CD4-positive, alpha-beta T cell treated with Interferon gamma for 1 hour (primary cell): ENCODE data around the gene FOXP1.

ENCODE experiments used
- DNase-seq: peaks from one replicate; pipeline ENCODE4 v3.0.0-alpha.2; 2020

The FOXP1 gene

DNA sequence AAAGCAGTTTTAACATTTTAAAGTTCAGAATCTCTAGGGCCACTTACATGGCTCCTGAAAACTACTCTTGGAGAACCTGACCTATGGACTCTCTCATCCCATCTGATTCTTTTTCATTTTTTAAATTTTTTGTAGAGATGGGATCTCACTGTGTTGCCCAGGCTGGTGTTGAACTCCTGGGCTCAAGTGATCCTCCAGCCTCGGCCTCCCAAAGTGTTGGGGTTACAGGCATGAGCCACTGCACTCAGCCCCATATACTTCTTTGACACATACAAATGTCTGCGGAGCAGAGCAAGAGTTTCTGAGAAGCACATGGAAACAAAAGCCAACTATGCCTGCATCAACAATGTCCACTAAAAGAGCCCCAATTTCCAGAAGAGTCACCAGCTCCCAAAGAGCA is 189.8 kb downstream of the FOXP1 start:
- DNase-seq, result no peak

DNA sequence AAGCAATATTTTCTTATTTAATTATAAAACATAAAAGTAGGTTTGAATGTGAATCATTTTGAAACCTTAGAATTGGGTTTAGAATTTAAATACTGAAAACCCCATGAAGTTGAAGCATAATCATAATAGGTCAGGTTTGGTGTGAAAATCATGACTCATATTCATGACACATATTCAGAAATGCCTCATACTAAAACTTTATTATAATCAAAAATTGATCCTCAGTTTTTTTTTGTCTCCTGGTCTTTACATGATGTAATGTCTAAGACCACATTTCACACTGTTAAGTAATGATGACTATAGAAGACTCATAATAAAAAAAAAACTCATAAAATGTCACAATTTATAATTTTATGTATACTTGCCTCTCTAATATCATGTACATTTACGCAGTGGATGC is 190.4 kb downstream of the FOXP1 start:
- DNase-seq, result no peak

DNA sequence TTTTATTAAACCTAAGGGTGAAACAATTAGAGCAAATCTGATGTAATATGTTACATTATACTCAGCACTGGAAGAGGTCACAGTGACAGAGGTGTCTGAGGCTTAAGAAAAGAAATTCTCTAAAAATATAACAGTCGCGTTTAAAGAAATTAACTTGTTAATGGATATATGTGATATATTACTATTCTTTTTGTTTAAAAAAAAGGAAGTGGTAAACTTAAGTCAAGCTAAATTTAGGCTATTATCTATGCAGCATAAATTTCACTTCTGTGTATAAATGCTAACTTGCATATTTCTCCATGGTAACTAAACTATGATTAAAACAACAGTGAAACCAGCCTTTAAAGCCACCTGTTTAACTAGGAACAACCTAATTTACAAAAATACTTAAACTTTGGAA is 191.3 kb downstream of the FOXP1 start:
- DNase-seq, result no peak

DNA sequence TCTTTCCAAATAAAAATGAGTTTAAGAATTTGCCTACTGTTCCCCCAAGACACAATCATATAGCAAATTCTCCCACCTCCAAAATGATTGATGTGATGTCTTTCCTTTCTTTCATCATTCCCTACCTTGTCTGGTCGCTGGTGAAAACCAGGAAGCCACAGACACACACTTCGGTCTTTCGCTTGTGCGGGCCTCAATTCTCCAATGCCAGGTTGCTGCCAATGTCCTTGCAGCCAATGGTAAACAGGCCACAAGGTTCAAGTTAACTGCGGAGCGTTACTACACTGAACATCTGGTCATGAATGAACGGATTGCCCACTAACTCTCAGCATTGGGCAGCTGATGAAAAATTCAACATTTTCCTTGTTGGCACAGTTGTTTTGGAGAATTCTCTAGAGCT is 192.2 kb downstream of the FOXP1 start:
- DNase-seq, result no peak

DNA sequence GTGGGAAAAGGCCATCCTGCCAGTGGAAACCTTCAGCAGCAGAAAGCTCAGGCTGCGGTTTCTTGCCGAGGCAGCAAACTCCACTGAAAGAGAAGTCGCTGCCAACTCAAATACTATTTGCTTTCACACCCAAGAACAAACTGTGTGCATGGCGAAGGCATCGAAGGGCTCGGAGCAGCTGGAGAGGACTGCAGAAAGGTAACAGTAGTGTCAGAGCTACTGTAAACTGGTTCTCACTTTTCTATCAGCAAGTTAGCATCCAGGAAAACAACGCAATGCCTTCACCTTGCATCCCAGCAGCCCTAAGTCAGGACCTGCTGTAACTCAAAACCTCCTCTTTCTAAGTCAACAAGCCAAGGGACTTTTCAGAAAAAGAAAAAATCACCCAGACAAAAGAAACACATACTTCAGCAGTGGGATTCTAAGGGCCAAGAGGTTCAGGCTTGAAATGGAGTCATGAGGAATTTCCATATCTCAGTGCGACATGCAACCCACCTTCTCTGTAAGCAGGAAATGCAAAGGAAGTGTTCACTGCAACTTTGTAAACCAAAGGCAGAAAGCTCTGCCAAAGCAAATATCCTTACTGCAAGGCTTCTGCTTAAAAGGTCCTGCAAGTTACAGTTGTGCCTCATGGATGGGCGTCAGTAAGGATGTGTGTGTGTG is 193.5 kb downstream of the FOXP1 start:
- DNase-seq, result peak; percentile 25

DNA sequence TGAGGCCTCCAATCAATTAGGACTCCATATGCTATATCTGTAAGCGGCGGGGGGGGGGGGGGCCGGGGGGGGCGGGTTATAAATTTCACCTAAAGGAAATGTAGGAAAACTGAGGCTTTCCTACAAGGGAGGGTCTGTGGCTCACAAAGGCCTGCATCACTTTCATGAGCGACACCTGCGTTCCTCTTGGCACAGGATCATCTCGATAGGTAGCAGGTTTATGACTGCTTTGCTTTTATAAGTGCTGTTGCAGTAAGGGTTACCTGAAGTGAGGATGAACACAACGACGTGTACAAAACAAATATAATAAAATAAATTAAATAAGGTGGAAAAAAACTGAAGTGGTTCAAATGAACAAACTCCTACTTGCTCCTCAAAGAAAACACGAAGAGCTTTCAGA is 194.3 kb downstream of the FOXP1 start:
- no peak for DNase-seq

DNA sequence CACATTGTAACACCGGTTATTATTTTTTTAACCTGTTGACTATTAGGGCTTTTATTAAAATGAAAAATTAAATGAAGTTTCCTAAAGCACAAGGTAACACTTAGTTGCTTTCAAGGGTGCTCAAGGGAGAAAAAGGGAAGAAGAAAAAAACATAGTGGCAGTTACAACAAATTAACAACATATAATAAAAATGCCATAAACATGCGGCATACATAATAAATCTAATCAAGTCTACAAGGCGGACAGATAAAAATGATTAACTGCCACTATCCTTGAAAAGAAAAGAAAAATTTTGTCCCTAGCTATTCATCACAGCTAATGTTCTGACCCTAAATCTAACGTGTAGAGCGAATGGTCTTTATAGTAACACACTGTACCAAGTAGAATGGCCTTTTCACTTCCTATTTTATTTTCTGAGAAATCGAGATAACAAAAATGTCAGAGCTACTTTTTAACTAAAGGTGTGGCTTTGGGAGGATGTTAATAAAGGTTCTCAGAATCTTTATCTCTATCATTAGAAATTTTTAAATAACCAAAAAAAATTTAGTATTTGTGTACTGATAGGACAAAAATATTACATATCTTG is 194.9 kb downstream of the FOXP1 start:
- no peak for DNase-seq

DNA sequence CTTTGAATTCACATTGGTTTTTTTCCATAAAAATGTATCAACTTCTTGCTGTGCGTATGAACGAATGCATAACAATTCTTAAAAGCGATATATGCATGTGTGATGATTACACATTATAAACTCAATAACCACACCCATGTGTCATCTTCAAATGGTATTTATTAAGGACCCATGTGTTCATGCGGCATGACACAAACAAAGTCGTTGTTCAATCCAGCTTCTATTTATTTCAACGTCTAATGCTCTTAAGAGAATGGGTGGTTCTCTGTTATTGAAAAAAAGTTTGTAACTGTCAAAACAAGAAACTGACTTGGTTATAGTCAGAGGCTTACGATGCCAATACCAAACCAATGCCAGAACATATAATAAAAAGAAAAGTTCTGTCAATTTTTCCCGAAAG is 195.9 kb downstream of the FOXP1 start:
- no peak for DNase-seq

DNA sequence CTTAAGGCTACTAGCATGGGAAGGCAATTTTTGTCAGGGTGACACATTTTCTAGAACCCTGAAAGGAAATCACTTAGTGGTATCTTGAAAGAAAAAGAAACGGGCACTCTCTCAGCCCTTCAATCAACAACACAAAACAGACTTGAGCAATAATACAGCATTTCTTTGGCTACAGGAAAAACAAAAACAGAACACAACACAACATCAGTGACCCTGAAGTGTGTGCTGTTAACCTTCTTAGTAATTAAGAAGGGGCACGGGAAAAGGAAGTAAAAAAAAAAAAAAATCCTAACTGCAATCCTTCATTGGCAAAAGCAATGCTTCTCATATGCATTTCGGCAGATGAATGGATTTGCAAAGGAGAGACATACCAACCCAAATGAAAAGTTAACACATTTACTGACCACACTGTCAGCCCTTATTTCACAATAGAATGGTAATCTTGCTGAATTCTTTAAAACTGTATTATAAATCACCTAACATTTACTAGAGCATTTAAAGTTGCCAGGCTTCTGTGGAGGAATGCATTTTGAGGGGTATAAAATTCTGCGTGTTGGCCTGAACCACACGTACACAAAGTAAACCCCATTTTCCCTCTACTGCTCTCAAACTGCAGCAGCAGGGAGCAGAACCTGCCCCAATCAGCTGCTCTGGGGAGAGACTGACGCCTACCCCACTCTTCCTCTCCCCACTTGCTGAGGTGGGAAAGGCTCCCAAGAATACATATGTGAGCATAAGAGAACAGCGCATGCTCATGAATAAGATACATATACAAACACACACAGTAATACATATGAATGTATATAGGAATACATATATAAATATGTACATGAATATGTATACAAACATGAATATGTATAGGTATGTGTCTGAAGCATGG is 198.5 kb downstream of the FOXP1 start:
- no peak for DNase-seq

DNA sequence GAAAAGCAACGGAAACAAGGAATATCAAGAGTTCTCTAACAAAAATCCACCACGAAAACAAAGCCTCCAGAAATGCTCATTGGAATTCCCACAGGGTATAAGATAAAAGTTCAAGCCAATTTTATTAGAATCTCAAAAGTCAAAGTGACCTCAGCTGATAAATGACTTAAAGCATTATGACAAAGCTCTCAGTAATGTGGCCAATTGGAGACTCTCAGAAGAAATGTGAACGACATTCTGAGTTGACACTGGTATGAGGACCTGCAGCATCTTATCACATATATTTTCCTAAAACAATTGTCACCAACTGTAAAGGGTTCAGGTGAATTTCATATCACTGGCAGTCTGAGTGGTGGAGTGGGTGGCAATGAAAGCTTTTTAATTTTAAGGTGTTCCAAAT is 199.1 kb downstream of the FOXP1 start:
- no peak for DNase-seq

DNA sequence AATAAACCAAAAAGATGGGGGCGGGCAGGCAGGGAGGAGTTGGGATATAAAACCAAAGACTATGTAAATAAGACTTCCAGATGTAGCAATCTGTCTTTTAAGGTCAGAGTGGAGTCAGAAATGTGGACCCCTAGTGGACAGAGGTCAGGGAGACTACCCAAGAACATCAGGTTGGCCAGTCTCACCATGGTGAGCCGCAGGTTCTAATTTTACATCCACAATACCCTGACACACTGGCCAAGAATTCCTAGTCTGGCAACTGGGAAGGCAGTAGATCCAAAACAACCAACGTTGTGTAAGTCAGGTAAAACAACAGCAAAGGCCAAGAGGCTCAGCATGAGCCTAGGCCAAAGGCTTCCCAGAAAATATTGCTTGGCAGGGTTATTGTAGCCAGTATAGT is 203.4 kb downstream of the FOXP1 start:
- no peak for DNase-seq

DNA sequence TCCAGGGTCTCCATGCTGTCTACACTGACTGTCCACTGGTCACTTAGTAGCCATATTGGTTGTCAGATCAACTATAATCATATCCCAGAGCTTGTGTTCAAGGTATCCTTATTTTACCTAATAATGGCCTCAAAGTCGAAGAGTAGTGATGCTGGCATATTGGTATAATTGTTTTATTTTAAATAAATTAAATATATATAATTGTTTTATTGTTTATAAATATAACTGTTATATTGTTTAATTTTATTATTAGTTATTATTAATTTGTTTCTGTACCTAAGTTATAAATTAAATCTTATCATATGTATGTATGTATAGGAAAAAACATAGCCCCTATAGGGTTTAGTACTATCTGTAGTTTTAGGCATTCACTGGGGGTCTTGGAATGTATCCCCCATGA is 205.0 kb downstream of the FOXP1 start:
- DNase-seq, result no peak

DNA sequence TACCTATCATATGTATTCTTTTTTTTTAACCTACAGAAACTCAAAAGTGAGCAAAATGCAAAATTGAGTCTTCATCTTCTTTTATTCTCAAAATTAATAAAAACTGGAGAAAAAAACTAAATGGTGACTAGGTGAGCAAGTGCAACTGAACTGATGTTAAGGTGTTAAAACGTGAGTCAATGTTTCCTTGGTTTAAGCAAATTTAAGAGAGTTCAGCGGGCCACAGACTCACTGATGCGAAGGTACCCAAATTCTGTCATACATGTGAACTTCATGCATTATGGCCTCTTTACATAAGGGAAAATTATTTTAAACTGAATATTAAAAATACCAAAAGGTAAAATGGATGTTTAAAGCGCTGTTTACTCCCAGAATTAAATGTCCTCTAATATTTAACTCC is 206.6 kb downstream of the FOXP1 start:
- DNase-seq, result no peak

DNA sequence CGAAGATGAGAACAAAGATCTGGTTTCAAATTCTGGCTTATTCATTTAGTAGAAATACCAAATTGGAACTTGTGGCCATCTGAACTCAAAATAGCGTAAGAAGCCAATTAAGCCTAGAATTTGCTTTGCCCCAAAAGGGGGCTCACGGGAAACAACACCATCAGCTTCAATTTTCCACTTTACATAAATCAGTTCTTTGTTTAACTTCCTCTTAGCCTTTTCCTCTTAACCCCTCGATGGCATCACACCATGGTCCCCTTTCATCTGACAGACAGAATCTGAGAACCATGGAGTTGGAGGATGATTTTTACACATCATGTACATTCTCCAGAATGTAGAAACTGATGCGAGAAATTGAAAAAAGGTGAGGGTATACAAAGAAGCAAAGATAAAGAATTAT is 207.0 kb downstream of the FOXP1 start:
- DNase-seq, result no peak

DNA sequence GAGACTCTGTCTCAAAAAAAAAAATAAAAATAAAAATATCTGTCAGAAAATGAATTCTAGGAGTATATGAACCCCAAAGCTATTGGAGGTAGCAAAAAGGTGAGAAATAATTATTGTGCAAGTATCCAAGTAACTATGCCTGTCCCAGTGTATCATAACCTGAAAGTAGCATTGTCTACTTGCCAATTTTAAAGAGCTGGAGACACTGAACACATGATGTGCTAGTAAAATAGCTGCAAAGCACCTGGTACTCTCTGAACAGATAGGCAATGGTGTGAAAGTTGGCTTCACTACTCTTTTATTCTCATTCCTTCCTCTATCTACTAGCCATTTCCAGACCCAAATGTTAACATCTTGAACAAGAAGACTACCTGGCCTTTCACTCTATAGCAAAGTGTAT is 208.9 kb downstream of the FOXP1 start:
- DNase-seq, result no peak

DNA sequence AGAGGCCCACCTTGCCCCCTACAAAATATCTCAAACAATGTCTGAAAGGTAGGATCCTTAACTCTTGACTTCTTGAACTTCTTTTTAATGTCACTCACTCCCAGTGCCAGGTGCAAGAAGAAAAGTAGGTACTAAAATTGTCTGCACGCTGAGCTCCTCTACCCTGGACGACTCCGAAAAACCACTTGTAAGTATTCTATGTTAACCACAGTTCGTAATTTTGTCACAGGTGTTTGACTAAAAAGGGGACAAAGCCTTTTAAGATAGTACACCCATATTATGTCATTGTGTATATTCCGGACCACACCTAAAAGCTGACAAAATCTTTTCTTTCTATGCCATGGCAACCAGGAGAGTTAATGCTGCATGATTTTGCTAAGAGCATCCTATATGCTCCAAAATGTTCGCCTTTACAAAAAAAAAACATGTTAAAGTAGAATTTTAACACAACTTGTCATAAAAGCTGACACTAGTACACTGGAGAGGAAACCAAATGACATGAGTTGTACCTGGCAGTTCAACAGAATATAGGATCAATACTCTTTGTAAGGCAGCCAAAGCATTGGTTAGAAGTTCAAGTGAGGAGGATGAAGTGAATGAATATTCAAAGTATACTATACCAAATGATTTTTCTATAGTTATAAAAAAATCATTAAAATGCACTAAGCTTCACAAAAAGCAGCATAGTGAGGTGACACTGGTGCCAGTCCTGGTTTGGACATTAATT is 210.5 kb downstream of the FOXP1 start:
- peak; percentile 45 for DNase-seq

DNA sequence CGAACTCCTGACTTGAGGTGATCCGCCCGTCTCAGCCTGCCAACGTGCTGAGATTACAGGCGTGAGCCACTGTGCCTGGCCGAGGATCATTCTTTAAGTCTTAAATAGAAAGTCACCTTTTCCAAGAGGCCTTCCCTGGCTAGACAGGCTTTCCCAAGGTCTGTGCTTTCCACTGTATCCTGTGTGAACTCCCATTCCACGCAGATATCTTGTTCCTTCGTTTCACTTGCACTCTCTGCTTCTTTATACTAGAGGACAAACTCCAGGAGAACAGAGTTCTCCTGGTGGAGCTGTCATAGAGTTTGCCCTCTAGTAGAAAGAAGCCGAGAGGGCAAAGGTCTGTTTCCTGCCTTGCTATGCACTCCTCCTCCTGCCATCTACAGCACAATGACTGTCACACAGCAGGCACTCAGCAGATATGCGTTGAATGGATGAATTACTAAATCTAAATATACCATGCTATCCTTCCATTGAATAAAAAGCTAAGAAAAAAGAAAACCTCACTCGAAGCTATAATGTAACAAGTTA is 211.2 kb downstream of the FOXP1 start:
- no peak for DNase-seq

DNA sequence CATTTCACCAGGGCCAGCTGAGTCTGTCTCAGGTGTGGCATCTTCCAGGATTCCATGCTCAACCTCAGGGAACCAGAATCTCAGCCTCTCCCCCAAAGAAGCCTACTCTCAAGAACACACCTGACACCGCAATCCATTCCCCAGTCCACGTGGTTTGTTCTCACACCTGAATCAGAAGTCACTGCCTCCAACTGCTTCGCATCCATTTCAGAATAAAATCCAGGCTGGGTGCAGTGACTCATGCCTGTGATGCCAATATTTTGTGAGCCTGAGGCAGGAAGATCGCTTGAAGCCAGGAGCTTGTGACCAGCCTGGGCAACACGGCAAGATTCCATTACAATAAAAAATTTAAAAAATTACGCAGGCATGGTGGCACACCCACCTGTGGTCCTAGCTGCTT is 212.2 kb downstream of the FOXP1 start:
- DNase-seq, result no peak

DNA sequence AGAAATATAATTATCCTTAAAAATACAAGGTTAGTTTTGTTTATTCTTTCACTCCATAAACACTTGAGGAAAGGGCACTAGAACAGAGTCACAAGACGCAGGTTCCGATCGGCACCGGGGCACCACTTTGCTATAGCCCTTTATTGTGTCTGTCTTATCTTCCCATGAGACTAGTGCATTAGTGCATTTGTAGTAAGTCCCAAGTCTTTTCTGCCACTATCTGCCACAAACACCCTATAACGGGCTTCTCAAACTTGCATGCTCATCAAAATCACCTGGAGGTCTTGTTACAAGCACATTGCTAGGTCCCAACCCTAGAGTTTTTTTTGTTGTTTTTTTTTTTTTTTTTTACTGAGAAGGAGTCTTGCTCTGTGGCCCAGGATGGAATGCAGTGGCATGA is 213.1 kb downstream of the FOXP1 start:
- DNase-seq, result no peak

DNA sequence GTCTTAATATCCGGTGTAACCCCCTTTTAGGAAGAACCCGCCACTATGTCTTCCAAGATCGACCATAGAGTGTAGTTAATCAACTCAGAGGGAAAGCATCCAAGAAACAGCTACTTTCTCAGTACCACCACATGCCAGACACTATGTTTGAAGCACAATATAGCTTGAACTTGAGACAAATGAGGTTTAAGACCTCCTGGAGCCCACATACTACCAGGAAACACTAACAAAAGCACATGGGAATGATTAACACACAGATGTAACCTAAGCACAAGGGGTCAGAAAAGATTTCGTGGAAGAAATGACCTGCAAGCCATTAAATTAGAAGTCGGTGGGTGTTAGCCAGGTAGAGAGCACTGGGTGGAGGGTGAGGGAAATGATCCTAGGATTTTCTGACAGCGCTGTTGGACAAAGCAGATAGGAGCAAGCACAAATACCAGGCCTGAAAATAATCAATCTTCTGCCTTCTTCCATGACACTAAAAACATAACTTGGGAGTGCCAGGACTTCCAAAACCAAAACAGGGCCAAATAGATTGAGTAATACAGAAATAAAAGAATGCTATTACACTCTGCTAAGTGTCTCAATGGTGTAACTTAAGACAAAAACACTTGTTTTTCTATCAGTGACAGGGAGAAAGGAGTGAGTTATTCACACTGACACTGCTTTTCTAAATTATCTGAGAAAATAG is 213.7 kb downstream of the FOXP1 start:
- DNase-seq, result no peak

DNA sequence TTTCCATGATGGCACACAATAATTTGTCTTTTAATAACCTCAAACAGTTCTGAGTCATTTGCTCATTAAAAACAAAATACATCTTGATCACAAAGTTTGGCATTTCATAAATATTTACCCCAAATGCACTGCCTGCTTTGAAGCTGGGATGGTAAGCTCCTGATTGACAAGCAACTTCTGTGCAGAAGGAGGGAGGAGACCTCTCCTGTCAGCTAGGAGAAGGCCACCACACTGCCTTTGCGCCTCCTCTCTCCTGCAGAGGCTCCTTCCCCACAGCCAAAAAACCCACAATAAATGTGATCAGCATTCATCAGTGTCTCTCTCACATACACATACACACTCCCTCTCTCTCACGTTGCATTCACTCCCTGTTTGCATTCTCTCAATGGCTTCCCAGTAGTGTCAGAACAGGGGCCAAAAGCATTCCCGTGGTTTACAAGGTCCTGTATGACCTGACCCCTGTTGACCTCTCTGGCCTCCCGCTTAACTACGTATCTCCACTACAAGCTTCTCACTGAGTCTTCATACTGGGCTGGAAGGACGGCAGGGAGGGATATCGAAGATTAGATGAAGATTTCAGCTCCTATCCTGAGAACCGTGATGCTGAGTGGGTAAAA is 216.4 kb downstream of the FOXP1 start:
- no peak for DNase-seq

DNA sequence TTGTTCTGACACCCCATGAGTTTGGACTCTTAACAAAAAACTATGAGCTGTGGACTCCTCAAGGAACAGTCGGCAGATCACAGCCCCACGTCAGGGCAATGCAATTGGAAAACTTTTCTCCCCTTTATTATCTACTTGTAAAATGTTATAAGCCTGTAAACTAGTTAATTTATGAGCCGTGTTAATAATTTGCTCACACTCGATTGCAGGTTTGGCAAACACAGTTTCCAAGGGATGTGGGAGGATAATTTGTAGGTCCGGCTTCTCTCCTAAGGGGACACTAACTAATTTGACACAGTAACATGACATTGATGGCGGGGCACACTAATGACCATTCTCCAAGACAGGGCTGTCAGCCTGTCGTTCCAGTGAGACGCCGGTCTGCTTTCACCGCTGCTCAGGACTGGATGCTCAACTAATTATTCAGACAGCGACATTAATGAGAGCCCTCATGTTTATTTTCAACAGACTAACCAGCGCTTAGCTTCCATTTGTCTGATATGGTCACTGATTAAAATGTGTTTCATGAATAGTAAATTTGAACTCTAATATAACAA is 222.1 kb downstream of the FOXP1 start:
- no peak for DNase-seq
